ENCODE data around the gene RAB7A. TPM values are rescaled to one million over a fixed set of nuclear protein-coding genes. Genes with fewer than 3 reads are reported as not detected.

RAB7A gene
- total RNA-seq, 1 experiment from 2014 or later = 155 TPM

DNA sequence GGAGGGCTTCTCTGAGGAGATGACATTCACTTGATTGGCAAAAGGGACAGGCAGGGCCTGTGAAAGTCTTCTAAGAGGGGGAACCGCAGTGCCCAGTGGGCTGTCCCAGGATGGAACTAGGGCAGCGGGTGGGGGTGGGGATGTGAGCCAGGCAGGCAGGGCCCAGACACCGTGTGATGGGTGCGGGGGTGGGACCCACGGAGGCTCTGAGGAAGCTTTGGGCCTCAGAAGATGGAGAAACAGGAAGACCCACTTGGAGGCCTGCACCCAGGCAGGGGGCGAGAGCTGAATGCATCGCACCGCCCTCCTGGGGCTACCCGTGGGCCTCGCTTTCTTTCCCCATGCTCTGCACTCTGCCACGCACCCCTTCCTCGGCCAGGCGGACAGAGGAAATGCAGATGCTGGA is 120.5 kb downstream of the RAB7A start:
- H3K4ac ChIP-seq (ENCODE audit: low read depth, low read length) = no peak overlapping the region
- H3K4me1 ChIP-seq (ENCODE audit: insufficient read depth, low read length) = no peaks in the 10 kb centered on the region
- H2BK5ac ChIP-seq (ENCODE audit: insufficient read length, low read length) = no peak overlapping the region
- H3K27me3 ChIP-seq (ENCODE audit: insufficient read depth, low read length) = no peaks in the 10 kb centered on the region
- no peak overlapping the region for H2AK5ac ChIP-seq (ENCODE audit: insufficient read length, low read length)
- Mint-ChIP-seq H3K4me1 (peaks cover 22 to 24% of the 10 kb centered on the region in 2 experiments), H3K4me3 (no peak overlapping the region), H3K27me3 (ENCODE audit: low read depth) (no peaks in the 10 kb centered on the region), H3K9me3 (peaks cover 0 to 4% of the 10 kb centered on the region in 2 experiments; a peak in 3 of 5 replicates), H3K36me3 (ENCODE audit: insufficient read depth in 1 of 3, low read depth in 3 of 3) (no peaks in the 10 kb centered on the region; a peak in 1 of 7 replicates), H3K27ac (no peak overlapping the region)
- no peaks in the 10 kb centered on the region for H3K79me2 ChIP-seq (ENCODE audit: insufficient read depth, low read length)
- H3K4me2 ChIP-seq (ENCODE audit: insufficient read depth, insufficient read length, low read length) = peak overlapping the region; percentile 7
- no peaks in the 10 kb centered on the region for H3K79me1 ChIP-seq (ENCODE audit: insufficient read depth, low read depth, low read length, poor library complexity, severe bottlenecking)
- no peak overlapping the region for H3T11ph ChIP-seq (ENCODE audit: low read length)
- no peak overlapping the region for H3K18ac ChIP-seq (ENCODE audit: insufficient read length, low read depth, low read length)
- H3K56ac ChIP-seq (ENCODE audit: insufficient read length, low read depth, low read length) = no peak overlapping the region
- no peak overlapping the region for H2BK15ac ChIP-seq (ENCODE audit: low read depth, low read length)
- no peak overlapping the region for H4K5ac ChIP-seq (ENCODE audit: insufficient read length, low read depth, low read length)
- H3K9ac ChIP-seq (ENCODE audit: extremely low read depth, insufficient read length, low read length) = no peak overlapping the region
- H2BK20ac ChIP-seq (ENCODE audit: low read depth, low read length, poor library complexity, severe bottlenecking) = no peak overlapping the region
- no peak overlapping the region for H3K27ac ChIP-seq (ENCODE audit: insufficient read length, low read depth, low read length)
- no peak overlapping the region for H2BK12ac ChIP-seq (ENCODE audit: insufficient read length, low read depth, low read length)
- TF ChIP-seq, protein P1, sequence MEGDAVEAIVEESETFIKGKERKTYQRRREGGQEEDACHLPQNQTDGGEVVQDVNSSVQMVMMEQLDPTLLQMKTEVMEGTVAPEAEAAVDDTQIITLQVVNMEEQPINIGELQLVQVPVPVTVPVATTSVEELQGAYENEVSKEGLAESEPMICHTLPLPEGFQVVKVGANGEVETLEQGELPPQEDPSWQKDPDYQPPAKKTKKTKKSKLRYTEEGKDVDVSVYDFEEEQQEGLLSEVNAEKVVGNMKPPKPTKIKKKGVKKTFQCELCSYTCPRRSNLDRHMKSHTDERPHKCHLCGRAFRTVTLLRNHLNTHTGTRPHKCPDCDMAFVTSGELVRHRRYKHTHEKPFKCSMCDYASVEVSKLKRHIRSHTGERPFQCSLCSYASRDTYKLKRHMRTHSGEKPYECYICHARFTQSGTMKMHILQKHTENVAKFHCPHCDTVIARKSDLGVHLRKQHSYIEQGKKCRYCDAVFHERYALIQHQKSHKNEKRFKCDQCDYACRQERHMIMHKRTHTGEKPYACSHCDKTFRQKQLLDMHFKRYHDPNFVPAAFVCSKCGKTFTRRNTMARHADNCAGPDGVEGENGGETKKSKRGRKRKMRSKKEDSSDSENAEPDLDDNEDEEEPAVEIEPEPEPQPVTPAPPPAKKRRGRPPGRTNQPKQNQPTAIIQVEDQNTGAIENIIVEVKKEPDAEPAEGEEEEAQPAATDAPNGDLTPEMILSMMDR (conservative IDR thresholded peaks at IDR 0.05) = no peak
- H3K9me3 ChIP-seq (ENCODE audit: control insufficient read depth, low read depth, low read length) = no peaks in the 10 kb centered on the region
- H2BK120ac ChIP-seq (ENCODE audit: low read depth, low read length, poor library complexity, severe bottlenecking) = no peak overlapping the region
- no peak overlapping the region for H2AFZ ChIP-seq (ENCODE audit: low read length)
- H4K20me1 ChIP-seq (ENCODE audit: control insufficient read depth, insufficient read depth, insufficient read length) = no peaks in the 10 kb centered on the region
- no peak overlapping the region for H4K91ac ChIP-seq (ENCODE audit: insufficient read length, low read depth, low read length)
- DNase-seq = no peak
- peaks cover 6% of the 10 kb centered on the region for H3K23me2 ChIP-seq (ENCODE audit: insufficient read length, low read depth, low read length, poor library complexity, severe bottlenecking)
- H4K8ac ChIP-seq (replicated peaks; ENCODE audit: insufficient read length, low read depth, low read length) = no peak overlapping the region
- no peak overlapping the region for H3K23ac ChIP-seq (ENCODE audit: insufficient read length, low read depth, low read length)
- no peak overlapping the region for H3K14ac ChIP-seq (ENCODE audit: insufficient read depth, low read length)
- no CpG with 5 or more reads among the region's 13 CpGs for WGBS (ENCODE audit: extremely low coverage, insufficient read length, low lambda C conversion rate)

Data from H9 (cell line).